ENCODE measurements around the gene ALX4. TPM values are rescaled to one million over a fixed set of nuclear protein-coding genes. Genes with fewer than 3 reads are reported as not detected.

The ALX4 gene
- total RNA-seq, 4 donors from 2014 or later = under 0.01 to 0.17 TPM; not detected in 2

DNA sequence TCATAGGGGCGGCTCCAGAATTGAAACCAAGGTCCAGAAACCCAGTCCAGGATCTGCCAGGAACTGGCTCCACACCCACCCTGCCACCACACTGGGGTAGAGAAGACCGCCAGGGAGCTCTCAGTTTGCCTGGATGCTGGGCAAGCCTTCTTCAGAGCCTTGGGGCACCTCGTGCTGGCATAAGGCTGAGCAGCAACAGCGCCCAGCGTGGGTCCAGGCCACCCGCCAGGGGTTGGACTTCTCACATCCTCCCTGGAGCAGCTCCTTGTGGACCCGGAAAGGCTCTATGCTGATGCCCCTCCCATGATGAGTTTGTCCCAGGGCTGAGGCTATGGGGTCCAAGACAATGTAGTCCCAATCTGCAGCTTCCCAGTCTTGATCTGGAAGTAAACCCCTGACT, 29.7 kb downstream of the ALX4 start:
- TF ChIP-seq, protein P1, sequence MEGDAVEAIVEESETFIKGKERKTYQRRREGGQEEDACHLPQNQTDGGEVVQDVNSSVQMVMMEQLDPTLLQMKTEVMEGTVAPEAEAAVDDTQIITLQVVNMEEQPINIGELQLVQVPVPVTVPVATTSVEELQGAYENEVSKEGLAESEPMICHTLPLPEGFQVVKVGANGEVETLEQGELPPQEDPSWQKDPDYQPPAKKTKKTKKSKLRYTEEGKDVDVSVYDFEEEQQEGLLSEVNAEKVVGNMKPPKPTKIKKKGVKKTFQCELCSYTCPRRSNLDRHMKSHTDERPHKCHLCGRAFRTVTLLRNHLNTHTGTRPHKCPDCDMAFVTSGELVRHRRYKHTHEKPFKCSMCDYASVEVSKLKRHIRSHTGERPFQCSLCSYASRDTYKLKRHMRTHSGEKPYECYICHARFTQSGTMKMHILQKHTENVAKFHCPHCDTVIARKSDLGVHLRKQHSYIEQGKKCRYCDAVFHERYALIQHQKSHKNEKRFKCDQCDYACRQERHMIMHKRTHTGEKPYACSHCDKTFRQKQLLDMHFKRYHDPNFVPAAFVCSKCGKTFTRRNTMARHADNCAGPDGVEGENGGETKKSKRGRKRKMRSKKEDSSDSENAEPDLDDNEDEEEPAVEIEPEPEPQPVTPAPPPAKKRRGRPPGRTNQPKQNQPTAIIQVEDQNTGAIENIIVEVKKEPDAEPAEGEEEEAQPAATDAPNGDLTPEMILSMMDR (IDR thresholded peaks at IDR 0.05; ENCODE audit: low read depth) = no peak

DNA sequence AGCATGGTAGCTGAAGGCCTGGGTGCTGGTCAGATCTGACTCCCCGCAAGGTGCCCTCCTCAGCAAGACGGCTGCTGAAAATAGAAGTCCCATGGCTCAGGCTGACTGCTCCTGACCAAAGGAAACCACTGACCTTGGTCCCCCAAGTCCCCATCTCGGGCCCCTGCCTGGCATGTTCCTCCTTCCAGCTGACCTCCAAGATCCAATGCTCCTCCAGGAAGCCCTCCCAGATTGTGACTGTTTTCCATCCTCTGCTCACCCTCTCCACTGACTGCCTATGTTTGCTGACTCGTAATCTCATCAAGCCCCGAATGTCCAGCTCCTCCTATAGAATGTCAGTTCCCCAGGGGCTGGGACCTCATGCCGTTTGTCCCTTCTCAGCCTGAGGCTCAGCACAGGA, 30.5 kb downstream of the ALX4 start:
- TF ChIP-seq, protein P1 (IDR thresholded peaks at IDR 0.05; ENCODE audit: low read depth) = no peak

DNA sequence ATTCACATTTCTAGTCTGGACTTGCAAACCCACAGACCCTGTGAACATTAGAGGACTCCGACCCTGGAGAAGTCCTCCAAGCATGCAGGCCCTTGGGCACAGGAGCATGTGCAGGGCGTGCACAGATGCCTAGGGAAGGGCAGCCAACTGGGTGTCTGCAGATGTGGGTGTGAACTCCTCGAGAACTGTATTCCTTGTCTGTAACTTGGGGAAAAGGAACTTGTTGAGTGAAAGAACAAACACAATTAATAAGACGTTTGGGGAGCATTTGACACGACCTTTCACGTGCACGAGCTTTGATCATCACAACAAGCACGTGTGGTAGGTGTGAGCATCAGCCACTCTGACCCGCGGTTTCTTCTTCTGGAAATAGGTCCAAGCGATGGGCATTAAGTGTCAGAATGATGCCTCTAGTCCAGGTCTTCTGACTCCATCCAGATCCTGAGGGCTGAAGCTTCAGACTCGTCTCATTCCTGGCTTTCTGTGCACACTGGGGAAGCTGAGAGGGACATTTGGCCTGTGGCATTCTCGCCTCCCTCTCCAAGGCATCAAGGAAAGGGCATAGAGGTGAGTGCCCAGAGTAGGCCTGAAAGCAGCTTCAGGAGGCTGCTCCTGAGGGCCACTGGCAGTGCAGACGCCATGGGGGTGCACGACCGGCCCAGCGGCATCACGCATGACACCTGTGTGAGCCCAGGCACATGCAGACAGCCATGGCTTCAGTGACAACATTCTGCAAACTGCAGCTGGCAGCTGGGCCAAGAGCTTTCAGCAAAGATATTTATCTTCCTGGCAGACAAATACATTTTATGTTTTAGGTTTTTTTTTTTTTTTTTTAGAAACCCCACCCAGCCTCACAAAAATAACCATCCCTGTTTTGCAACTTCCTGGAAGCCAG, 32.5 kb downstream of the ALX4 start:
- TF ChIP-seq, protein P1 (IDR thresholded peaks at IDR 0.05; ENCODE audit: low read depth) = no peak

DNA sequence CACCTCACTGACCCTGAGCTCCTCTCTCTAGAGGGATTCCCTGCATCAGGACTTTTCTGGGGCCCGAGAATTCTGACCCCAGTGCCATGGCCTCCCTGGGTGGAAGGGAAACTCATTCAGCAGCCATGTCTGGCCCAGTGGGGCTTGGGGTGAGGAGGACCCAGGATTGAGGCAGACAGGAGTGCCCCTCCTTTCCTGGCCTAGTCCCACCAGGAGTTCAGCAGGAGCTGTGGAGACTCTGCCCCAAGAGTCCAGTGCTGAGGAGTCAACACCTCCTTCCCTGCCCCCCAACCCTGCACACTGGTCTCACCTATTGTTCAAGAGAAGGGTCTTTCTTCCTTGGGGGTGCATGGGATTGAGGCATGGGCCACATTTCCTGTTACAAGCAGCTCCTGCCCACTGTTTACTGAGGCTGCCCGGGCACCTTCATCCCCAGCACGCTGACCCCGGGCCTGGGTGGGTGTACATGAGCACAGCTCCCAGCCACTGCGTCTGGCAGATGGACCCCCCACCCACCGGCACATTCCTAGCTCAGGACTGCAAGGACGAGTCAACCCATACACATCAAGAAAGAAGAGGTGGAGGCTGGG, 33.9 kb downstream of the ALX4 start:
- TF ChIP-seq, protein P1 (IDR thresholded peaks at IDR 0.05; ENCODE audit: low read depth) = no peak

DNA sequence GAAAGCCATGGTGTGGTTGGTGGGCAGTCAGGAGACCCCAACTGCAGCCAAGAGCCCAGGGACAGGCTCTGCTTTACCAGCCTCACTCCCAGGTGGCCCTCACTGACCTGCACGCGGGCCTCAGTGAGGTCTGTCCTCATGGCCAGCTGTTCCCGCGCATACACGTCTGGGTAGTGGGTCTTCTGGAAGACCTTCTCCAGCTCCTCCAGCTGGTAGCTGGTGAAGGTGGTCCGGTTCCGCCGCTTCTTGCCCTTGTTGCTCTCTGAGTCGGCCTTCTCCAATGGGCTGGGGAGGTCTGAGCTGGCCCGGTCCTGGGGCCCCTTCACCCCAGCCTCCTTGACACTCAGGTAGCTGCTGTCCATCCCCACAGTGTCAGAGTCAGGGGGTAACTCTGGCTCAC, 34.7 kb downstream of the ALX4 start:
- TF ChIP-seq, protein P1 (IDR thresholded peaks at IDR 0.05; ENCODE audit: low read depth) = no peak

DNA sequence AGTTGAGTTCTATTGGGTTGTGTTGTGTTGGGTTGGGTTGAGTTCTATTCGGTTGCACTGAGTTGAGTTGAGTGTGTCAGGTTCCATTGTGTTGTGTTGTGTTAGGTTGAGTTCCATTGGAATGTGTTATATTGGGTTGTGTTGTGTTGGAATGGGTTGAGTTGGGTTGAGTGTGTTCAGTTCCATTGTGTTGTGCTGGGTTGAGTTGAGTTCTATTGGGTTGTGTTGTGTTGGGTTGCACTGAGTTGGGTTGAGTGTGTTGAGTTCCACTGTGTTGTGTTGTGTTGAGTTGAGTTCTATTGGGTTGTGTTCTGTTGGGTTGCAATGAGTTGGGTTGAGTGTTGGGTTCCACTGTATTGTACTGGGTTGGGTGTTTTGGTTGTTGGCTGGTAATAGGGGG, 35.5 kb downstream of the ALX4 start:
- TF ChIP-seq, protein P1 (IDR thresholded peaks at IDR 0.05; ENCODE audit: low read depth) = no peak

DNA sequence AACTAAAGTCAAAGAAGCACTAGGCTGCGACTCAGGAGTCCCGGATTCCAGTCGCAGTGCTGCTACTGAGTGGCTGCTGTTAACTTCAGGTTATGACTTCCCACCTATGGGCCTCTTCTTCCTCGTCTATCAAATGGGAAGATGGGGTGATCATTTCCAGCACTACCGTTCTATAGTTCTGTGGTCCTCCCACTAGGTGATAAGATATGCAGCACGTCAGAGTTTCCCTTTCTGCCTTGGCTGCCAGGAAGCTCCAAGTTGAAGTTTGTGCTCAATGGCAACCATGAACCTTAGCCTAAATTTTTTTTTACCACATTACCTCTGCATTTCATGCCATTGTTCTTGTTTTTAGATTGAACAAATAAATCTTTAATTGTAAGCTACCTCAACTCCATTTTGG, 38.7 kb downstream of the ALX4 start:
- TF ChIP-seq, protein P1 (IDR thresholded peaks at IDR 0.05; ENCODE audit: low read depth) = no peak
